Tibial nerve (tissue), 4 donors: ENCODE measurements around the gene RPS19BP1.

Source experiments
- CTCF ChIP-seq, 5 experiments: fragments of 200-600 bp in 3 of 5; fragments of 450-650 bp in 2 of 5; sonication (generic) in 3 of 5; IDR thresholded peaks; one replicate each; pipeline ENCODE4 v1.5.1; 2016 to 2019; ENCODE audit warnings: antibody characterized with exemption in 5 of 5, mild to moderate bottlenecking in 3 of 5, moderate library complexity in 2 of 5
- EP300 ChIP-seq, 2 donors: sonication (generic); formaldehyde crosslinking; IDR thresholded peaks; one replicate each; pipeline ENCODE4 v1.6.1; 2017; ENCODE audit warnings: antibody characterized with exemption in 2 of 2, mild to moderate bottlenecking in 1 of 2
- POLR2A ChIP-seq, 2 donors: fragments of 450-650 bp; IDR thresholded peaks; one replicate each; pipeline ENCODE4 v1.6.1; 2017; ENCODE audit warnings: antibody characterized with exemption in 2 of 2, mild to moderate bottlenecking in 2 of 2, moderate library complexity in 2 of 2

- no peak for TF ChIP-seq CTCF (IDR thresholded peaks at IDR 0.05)
- TF ChIP-seq POLR2A (IDR thresholded peaks at IDR 0.05): no peak
- TF ChIP-seq EP300 (IDR thresholded peaks at IDR 0.05): no peak
These were observed 18.8 kb downstream of the RPS19BP1 start for GRCh38 chr22:39513791-39514190.
